H1 (cell line): Measurements from ENCODE around the gene PLLP. TPM values are rescaled to one million over a fixed set of nuclear protein-coding genes. Genes with fewer than 3 reads are reported as not detected.

ENCODE experiments used
- EGR1 ChIP-seq: IDR thresholded peaks from 2 replicates; pipeline ENCODE4 v1.6.1; 2011; ENCODE audit warnings: low read depth, low read length, borderline replicate concordance
- polyA plus RNA-seq, 7 experiments: library from polyadenylated mRNA; depleted of rRNA in 3 of 7; stranded (reverse) in 5 of 7; unstranded in 2 of 7; fragments of >200 nt in 5 of 7; fragments of 200-250 nt in 2 of 7; gene quantifications; 1 replicate in 5 of 7; 2 replicates in 1 of 7; 4 replicates in 1 of 7; pipeline versions ENCODE4 v1.2.1 to v1.2.3, GENCODE V29; 2011 to 2013; ENCODE audit warnings: missing spikeins in 2 of 7, mixed read lengths in 2 of 7
- total RNA-seq: library from RNA; stranded (reverse); fragmentation: NEBNext Ultra II Directional; extraction: Animal tissue kit (Norgen Biotek cat#: 25700); gene quantifications from 2 replicates; pipeline ENCODE4 v1.2.1, GENCODE V29; 2021

Gene PLLP
- total and polyA plus RNA-seq, 2 of the 8 experiments (the other 6 are each of a cell fraction or from before 2014, with no cell fraction given), result 2.9 to 10.6 TPM

DNA sequence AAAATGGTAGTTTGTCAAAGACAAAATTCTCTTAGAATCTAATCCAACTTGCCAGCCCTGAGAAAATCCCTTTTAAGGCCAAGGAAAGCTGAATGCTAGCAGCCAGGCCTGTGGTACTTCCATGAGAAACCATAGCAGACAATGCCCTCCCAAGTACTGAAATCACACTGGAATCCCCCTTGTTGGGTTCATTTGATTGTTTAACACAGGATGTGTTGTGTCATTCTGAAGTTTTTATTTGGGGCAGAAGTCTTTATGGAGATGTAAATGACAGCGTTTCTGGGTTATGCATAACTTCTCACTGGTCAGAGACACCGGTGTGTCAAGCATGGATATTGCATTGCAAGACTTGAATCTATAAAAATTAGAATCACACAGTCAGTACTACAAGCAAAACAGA lies 45.4 kb downstream of the PLLP start (continued):
- TF ChIP-seq EGR1, result no peak
